ENCODE measurements around the gene TMC7. TPM values are rescaled to one million over a fixed set of nuclear protein-coding genes. Genes with fewer than 3 reads are reported as not detected.
A peak's percentile ranks its signal among the peaks of the same experiment; 100 is the strongest.
"Not testable (repeated sequence)": the region's sequence is repeated elsewhere in the genome, so short reads cannot be mapped to it uniquely, and the experiment has no call there.

TMC7 gene
- total and polyA plus RNA-seq, 8 donors, result 0.19 to 23.8 (median 0.87) TPM; not detected in 1

DNA sequence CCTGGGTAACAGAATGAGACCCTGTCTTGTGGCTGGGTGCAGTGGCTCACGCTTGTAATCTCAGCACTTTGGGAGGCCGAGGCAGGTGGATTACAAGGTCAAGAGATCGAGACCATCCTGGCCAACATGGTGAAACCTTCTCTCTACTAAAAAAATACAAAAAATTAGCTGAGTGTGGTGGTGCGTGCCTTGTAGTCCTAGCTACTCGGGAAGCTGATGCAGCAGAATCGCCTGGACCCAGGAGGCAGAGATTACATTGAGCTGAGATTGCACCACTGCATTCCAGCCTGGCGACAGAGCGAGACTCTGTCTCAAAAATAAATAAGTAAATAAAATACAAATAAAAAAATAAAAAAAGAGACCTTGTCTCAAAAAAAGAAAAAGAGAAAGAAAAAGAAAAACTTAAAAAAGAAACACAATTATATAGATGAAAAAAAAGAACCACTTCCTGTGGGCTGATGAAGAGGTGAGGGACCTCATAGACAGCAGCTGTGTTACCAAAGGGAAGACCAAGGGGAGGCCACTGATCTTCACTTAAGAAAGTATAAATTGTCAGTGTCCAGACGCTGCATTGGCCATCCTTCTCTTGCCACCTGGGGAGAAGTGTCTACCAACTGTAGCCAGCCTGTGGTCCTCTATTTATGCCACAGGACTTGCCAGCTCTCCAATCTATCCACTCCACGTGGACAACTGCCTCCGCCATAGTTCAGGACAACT is 33.1 kb upstream of the TMC7 start:
- no peak for DNase-seq
- H3K4me1 ChIP-seq, result peaks cover 0 to 8% (median under 1%) of the 10 kb centered on the region in 4 donors
- no peaks in the 10 kb centered on the region for H3K9me3 ChIP-seq
- H3K4me3 ChIP-seq, result no peak overlapping the region
- WGBS, 5 donors, result 87 to 95% (median 90%) methylated on average over 11 of the region's 11 CpGs
- intact Hi-C loops (cut with DNase I; ENCODE audit: low total_unique reads), result no loop called here
- H3K36me3 ChIP-seq, result no peaks in the 10 kb centered on the region
- no peak overlapping the region for H3K27ac ChIP-seq
- no peaks in the 10 kb centered on the region for H3K27me3 ChIP-seq
- no peak for TF ChIP-seq EP300 (IDR thresholded peaks at IDR 0.05)
- TF ChIP-seq, protein P1, sequence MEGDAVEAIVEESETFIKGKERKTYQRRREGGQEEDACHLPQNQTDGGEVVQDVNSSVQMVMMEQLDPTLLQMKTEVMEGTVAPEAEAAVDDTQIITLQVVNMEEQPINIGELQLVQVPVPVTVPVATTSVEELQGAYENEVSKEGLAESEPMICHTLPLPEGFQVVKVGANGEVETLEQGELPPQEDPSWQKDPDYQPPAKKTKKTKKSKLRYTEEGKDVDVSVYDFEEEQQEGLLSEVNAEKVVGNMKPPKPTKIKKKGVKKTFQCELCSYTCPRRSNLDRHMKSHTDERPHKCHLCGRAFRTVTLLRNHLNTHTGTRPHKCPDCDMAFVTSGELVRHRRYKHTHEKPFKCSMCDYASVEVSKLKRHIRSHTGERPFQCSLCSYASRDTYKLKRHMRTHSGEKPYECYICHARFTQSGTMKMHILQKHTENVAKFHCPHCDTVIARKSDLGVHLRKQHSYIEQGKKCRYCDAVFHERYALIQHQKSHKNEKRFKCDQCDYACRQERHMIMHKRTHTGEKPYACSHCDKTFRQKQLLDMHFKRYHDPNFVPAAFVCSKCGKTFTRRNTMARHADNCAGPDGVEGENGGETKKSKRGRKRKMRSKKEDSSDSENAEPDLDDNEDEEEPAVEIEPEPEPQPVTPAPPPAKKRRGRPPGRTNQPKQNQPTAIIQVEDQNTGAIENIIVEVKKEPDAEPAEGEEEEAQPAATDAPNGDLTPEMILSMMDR (IDR thresholded peaks at IDR 0.05), result no peak
- no peak for TF ChIP-seq POLR2AphosphoS5 (IDR thresholded peaks at IDR 0.05)
- TF ChIP-seq POLR2A (IDR thresholded peaks at IDR 0.05), result no peak

DNA sequence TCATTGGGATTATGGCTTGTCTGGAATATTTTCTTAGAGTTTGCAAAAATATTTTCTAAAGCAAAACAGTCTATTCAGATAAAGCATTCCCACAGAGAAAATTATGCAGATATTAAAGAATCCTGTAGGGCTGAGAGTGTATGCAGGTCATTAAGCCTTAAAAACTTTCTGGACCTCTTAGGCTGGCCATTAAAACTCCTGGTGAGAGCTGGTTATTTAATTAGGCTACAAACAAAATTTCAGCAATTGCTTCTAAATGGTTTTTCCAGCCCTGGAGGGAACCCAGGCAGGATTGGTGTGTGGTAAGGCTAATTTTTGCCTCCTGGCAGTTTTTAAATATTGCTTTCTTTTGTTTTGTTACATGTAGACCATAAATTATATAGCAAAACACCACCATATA is 30.2 kb upstream of the TMC7 start:
- H3K4me1 ChIP-seq, result no peaks in the 10 kb centered on the region
- H3K9me3 ChIP-seq, result no peaks in the 10 kb centered on the region
- no peaks in the 10 kb centered on the region for H3K27me3 ChIP-seq
- no peaks in the 10 kb centered on the region for H3K36me3 ChIP-seq
- H3K4me3 ChIP-seq, result no peak overlapping the region
- H3K27ac ChIP-seq, result no peak overlapping the region
- TF ChIP-seq POLR2A (IDR thresholded peaks at IDR 0.05) (no peak), EP300 (IDR thresholded peaks at IDR 0.05) (no peak), POLR2AphosphoS5 (IDR thresholded peaks at IDR 0.05) (no peak)
- TF ChIP-seq, protein P1 (IDR thresholded peaks at IDR 0.05), result no peak
- no peak for DNase-seq
- intact Hi-C loops (cut with DNase I; ENCODE audit: low total_unique reads), result no loop called here

DNA sequence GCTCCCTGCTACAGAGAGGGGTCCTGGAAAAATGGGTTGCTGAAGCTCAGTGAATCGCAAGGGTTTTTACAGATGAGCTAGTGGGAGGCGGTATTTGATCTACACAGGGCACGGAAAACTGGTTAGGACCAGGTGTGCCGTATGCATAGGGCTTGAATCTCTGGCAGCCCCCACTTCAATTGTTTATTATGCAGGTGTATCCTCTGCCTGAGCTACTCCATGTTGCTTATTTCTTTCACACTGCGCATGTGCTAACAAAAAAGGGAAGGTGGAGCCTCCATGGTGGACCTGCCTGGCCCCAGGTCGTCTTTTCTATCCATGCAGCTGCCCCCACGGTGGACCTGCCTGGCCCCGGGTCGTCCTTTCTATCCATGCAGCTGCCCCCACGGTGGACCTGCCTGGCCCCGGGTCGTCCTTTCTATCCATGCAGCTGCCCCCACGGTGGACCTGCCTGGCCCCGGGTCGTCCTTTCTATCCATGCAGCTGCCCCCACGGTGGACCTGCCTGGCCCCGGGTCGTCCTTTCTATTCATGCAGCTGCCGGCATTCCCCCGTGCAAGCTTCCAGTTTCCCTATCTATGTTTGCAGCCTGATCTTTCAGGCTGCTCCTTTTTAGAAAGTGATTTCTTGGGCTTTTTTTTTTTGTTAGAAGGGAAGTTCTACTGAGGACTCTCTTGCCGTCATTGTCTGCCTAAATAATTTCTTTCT is 27.7 kb upstream of the TMC7 start:
- WGBS, 5 donors, result 21 to 60% (median 29%) methylated on average over 14 to 21 of the region's 21 CpGs
- intact Hi-C loops (cut with DNase I; ENCODE audit: low total_unique reads); H3K27ac ChIP-seq; H3K36me3 ChIP-seq; H3K4me1 ChIP-seq; H3K27me3 ChIP-seq; H3K9me3 ChIP-seq: not testable (repeated sequence)
- peak in 1 of 2 donors; percentile 36 for DNase-seq
- peak overlapping the region; percentile 9 to 33 (median 22) for H3K4me3 ChIP-seq

DNA sequence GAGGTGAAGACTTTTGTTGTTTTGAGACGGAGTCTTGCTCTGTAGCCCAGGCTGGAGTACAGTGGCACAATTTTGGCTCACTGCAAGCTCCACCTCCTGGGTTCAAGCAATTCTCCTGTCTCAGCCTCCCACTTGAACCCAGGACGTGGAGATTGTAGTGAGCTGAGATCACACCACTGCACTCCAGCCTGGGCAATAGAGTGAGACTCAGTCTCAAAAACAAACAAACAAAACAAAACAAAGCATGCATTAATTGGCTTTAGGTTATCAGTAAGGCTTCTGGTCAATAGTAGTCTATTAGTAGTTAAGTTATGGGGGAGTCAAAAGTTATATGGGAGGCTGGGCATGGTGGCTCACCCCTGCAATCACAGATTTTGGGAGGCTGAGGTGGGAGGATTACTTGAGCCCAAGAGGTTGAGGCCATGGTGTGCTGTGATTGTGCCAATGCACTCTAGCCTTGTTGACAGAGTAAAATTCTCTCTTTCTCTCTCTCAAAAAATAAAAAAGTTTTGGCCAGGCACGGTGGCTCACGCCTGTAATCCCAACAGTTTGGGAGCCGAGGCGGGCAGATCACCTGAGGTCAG is 27.0 kb upstream of the TMC7 start:
- H3K36me3 ChIP-seq; H3K9me3 ChIP-seq; H3K27ac ChIP-seq; H3K4me1 ChIP-seq; intact Hi-C loops (cut with DNase I; ENCODE audit: low total_unique reads); H3K27me3 ChIP-seq; DNase-seq: not testable (repeated sequence)
- WGBS, 5 donors, result 66 to 87% (median 74%) methylated on average over 5 to 6 of the region's 6 CpGs
- peak overlapping the region in 1 of 4 donors; percentile 33 for H3K4me3 ChIP-seq

DNA sequence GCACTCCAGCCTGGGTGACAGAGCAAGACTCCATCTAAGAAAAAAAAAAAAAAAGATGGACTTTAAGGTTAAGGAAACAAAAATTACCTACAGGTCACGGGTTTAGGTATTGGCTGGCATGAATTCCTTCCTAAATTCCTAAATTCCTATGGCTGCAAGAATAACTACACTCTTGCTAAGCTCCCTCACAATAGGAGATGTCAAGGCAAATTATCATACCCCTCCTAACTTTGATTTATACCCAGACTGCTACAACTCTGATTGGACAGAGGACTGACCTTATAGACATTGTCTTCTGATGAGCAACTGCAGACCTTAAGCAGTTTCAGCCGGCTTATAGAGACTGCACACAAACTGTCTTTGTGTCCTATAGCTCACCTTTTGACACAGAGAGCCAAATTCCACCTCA is 25.1 kb upstream of the TMC7 start:
- Histone ChIP-seq H3K9me3 (no peaks in the 10 kb centered on the region), H3K4me3 (no peak overlapping the region), H3K27ac (no peak overlapping the region), H3K27me3 (no peaks in the 10 kb centered on the region), H3K4me1 (peaks cover 0 to 10% (median 0%) of the 10 kb centered on the region in 4 donors), H3K36me3 (no peaks in the 10 kb centered on the region)
- DNase-seq, result no peak
- TF ChIP-seq POLR2AphosphoS5 (IDR thresholded peaks at IDR 0.05), result no peak
- TF ChIP-seq POLR2A (IDR thresholded peaks at IDR 0.05), result no peak
- TF ChIP-seq EP300 (IDR thresholded peaks at IDR 0.05), result no peak
- TF ChIP-seq, protein P1 (IDR thresholded peaks at IDR 0.05), result no peak
- WGBS, 5 donors, result 70 to 80% (median 76%) methylated on average over 2 of the region's 2 CpGs
- intact Hi-C loops (cut with DNase I; ENCODE audit: low total_unique reads), result no loop called here
